GM12874 (cell line): ENCODE data around the gene TPD52L2.

Experiments used
- CTCF ChIP-seq: IDR thresholded peaks from 2 replicates; pipeline ENCODE4 v1.5.1; 2011; ENCODE audit warnings: low read depth, mild to moderate bottlenecking, control low read depth, low read length, moderate library complexity; ENCODE audit not compliant: insufficient read depth

Gene TPD52L2

GRCh38 chr20:63825331-63826118 is 39.5 kb upstream of the TPD52L2 start:
- no peak for TF ChIP-seq CTCF

GRCh38 chr20:63826753-63827152 is 38.3 kb upstream of the TPD52L2 start:
- no peak for TF ChIP-seq CTCF

- no peak for TF ChIP-seq CTCF
Observed at GRCh38 chr20:63828124-63828523, 36.9 kb upstream of the TPD52L2 start.

GRCh38 chr20:63828545-63828944 is 36.5 kb upstream of the TPD52L2 start:
- TF ChIP-seq CTCF, result no peak

GRCh38 chr20:63828951-63829350 is 36.1 kb upstream of the TPD52L2 start:
- TF ChIP-seq CTCF, result no peak

- TF ChIP-seq CTCF, result no peak
Observed at GRCh38 chr20:63829603-63829944, 35.5 kb upstream of the TPD52L2 start.

GRCh38 chr20:63829945-63830835 is 34.9 kb upstream of the TPD52L2 start:
- no peak for TF ChIP-seq CTCF
